HG03066 (cell line): ENCODE measurements around the gene PLCB1.
"Not testable (repeated sequence)": the region's sequence is repeated elsewhere in the genome, so short reads cannot be mapped to it uniquely, and the experiment has no call there.

Experiments
- ATAC-seq: cut with Tn5 transposase; IDR thresholded peaks from one replicate; pipeline ENCODE4 v1.9.1; 2021; ENCODE audit warnings: low read depth; ENCODE audit not compliant: unreplicated experiment

The PLCB1 gene

DNA sequence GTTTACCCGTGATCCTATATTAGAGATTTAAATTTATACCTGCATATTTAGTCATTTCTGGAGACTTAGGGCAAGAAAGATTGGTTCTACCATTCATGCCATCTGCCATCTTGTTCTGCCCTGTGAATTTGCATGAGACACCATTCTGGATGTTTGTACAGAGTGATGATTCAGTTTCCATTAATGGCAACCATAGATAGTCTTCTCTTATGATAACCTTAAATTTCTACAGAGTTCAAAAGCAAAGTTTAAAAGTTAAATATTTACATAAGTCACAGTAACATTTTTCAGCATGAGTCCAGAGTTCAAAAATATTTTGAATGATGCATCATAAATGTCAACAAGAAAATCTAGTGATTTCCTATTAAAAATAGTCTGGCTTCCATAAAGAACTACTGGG, 23.2 kb downstream of the PLCB1 start:
- ATAC-seq, result no peak

DNA sequence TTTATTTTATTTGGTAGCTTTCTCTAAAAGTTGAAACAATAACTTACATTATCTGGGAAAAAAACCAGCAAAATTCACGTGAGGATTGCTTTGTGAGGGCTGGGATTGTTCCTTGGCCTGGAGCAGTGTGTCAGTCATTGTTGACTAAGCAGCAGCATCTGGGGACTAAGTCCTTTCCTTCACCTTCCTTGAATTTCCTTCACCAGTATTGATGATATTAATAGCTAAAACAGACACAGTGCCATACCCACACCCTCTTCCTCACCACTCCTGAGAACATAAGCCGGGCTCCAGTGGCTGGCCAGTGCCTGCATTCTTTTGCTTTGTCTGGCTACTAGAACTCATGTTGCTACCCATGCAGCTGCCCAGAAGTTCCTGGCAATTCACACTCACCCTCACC, 23.7 kb downstream of the PLCB1 start:
- ATAC-seq, result no peak

DNA sequence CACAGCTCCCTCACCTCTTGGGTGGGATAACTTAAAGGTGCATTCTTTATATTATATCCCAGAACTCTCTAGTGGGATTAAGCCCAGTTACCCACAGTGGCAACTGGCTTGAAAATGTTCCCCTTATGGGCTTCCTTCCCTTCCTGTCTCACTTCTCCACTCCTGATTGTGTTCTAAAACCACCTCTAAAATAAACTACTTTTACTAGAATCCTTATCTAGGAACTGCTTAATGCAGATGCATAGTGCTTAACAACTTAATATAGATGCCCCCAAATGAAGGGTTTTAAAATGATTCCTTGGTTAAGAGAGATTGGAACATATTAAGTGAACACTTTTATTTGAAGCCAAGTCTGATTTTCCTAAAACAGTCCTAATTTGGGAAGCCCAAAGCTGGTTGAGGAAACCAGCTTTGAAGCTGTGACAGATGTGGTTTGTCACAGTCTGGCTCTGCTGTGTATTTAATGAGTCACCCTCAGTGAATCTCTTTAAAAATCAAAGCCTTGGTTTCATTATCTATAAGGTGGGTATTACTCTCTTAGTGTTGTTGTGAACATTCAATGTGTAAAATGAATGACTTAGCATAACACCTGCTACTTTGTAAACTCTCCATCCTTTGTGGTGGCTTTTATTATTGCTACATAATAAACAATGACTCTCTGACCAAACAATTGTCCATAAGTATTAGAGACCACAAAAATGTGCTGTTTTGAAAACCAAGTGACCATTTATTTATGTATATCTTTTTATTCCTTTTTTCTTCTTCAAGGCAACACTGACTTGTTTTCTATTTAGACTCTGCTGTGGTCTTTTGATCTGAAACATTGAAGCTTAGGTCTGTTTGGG, 24.4 kb downstream of the PLCB1 start:
- ATAC-seq, result peak; percentile 52

DNA sequence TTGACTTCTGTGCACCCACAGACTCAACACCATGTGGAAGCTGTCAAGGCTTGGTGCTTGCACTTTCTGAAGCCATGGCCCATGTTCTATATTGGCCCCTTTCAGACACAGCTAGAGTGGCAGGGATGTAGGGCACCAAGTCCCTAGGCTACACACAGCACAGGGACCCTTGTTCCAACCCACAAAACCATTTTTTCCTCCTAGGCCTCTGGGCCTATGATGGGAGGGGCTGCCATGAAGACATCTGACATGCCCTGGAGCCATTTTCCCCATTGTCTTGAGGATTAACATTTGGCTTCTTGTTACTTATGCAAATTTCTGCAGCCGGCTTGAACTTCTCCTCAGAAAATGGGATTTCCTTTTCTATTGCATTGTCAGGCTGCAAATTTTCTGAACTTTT, 27.2 kb downstream of the PLCB1 start:
- not testable (repeated sequence) for ATAC-seq

DNA sequence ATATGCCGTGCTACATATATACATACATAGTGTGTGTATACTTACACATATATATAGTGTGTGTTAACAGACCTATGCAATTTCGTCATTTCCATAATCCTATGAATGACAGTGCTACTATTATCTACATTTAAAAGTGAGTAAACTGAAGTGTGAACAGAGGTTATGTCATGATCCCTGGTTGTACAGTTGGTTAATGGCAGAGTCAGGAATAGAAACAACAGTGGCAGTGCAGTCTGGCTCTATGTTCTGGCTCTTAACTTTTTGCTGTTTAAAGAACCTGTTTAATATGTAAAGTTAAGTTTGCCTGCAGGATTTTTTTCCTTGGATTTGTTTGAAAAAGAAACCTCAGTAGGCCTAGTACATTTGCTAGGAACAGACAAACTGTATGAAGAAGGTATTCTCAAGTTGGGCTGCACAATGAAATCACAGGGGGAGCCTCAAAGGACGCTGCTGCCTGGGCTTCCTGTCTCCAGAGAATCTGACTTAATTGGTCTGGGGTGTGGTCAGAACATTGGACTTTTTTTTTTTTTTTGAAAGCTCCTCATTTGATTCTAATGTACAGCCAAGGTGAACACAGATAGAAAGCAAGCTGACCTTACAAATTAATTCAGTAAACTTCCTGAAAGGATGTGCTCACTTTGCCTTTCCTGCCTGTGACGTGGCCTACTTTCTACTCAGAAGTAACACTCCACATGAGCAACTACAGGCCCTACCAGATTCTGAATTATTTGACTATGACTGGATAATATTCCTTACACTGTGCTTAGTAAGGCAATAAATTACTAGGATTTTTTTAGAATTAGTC, 29.4 kb downstream of the PLCB1 start:
- no peak for ATAC-seq

DNA sequence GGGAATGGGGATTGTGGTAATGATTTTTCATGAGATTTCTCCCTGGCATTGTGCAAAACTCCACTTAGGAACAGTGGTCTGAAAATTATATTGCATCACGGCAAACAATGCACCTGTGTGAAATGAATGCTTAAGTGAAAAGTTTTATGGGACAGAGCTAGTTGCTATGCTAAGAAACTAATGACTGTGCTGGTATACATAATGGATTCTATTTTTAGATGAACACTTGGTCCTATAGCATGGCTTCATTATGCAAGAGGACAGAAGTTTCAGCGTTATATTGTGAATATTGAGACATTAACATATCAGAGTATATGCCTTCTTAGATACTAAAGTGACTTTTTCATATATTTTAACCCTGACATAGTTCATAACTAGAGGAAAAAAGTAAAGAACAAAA, 30.5 kb downstream of the PLCB1 start:
- ATAC-seq, result no peak

DNA sequence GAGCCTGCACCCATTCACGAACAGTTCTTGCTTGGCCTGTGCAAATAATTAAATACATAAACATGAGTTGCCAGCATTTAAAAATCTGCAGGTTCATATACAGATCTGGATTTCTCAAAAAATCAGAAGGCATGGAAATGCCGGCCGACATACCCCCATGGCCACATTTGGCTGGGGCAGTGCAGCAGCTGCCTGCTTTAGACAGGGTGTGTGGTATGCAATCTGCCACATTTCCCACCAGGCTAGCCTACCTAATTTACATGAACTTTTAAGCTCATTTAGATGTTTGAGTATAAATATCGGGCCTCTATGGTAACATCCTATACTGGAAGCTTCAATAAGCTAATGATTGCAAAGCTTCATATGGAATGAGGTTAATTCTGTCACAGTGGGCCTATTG, 31.5 kb downstream of the PLCB1 start:
- ATAC-seq, result no peak

DNA sequence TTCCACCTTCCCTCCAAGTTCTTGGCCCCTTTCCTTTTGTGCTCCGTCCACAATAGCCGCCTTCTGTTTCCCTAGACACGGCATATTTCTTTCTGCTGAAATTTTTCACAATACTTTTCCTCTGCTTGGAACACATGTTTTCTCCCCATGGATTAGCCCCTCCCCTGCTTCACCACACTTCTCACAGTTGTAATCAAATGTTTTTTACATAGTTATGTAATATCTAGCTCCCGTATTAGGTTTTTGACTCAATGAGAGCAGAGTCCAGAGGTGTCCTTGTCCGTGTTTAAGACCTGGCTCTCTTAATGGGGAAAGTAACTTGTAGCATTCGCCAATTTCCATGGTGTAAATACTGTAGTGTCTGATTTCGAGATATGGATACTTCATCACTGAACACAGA, 34.7 kb downstream of the PLCB1 start:
- no peak for ATAC-seq

DNA sequence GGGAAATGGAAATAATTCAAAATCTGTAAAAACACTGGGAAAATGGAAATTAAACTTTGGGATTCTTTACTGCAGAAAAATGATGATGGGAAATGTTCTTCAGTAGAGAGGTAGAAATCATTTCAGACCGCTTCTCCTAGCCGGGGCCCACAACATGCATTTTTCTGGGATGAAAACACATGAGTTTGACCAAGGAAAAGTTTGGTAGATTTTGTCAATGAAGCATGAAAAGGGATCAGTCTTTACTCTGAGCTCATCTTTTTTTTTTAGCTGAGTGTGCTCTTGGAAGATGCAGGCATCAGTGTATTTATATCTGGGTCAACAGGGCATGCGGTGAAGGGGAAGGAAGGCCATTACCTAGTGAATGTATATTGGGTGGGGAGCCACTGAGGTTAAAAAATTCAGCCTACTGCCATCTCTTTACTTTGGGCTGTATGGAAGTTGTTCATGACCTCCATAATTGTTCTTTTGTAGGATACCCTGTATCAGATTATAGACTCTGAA, 36.8 kb downstream of the PLCB1 start:
- no peak for ATAC-seq

DNA sequence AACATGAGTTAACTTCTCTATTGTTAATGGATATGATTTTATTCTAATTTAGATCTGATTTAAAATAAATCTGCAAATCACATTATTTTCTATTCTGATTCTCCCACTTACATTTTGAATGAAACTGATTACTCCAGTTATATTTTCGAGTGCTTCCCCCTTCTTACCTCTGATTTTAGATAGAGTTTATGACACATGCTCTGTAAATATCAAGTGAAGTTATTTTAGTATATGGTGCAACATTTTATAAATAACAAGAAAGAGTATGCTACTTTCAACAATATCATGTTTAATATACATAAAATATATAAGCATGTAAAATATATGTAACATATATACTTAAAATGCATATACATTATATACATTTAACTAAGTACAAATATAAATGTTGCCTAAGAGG, 38.9 kb downstream of the PLCB1 start:
- ATAC-seq, result no peak

DNA sequence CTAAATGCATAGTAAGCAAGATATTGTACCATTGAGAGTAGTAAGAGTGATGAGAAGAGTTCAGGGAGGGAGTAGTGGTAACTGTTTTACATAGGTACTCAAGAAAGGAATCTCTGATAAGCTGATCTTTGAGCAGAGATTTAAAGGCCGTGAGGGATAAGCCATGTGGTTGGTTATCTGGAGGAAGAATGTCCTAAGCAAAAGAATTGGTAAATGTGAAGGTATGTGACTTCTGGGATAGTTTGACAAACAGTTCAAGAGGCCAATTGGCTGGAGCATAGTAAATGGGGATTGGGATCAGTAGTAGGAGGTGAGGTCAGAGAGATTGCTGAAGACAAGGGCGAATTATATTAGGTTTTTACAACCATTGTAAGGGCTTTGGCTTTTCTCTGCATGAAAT, 40.1 kb downstream of the PLCB1 start:
- ATAC-seq, result no peak

DNA sequence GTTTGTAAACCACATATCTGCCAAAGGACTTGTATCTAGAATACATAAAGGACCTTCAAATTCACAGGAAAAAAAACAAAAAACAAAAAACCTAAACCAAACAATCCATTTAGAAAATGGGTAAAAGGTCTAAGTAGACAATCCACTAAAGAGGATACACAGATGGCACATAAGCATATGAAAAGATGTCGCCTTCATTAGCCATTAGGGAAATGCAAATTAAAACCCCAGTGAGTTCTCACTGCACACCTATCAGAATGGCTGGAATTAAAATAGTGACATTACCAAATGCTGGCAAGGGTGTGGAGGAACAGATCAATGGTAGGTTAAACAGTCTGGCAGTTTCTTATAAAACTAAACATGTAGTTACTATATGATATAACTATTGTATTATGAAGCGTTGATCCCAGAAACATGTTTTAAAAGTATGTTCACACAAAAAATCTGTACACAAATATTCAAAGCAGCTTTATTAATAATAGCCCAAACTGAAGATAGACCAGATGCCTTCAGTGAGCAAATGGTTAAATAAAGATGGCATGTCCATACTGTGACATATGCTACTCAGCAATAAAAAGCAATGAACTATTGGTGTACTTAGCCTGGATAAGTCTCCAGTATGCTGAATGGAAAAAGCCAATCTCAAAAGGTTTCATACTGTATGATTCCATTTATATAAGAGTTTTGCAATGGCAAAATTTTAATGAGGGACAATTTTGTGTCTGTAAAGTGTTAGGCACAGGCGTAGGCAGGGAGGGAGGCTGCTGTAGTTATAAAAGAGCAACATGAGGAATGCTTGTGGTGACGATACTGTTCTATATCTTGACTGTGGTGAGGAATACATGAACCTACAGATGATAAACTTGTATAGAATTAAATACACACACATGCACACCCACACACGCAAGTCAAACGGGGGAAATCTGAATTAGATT, 43.9 kb downstream of the PLCB1 start:
- no peak for ATAC-seq

DNA sequence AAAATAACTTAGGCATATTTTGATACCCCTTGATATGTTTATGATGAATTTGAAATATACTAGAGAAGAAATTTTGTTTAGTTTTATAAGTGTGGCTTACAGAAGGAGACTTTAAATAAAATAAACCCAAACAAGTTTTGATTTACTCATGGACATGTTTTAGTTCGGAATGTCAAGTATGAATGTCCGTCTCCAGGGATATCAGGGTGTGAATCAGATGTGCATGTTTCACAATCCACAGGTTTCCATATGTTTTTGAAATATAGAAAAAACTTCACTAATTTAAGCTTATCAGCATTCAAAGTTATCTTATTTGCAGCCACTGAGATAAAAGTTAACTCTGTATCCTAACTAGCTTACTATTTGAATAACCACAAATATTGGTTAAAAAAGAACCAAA, 51.5 kb downstream of the PLCB1 start:
- no peak for ATAC-seq

DNA sequence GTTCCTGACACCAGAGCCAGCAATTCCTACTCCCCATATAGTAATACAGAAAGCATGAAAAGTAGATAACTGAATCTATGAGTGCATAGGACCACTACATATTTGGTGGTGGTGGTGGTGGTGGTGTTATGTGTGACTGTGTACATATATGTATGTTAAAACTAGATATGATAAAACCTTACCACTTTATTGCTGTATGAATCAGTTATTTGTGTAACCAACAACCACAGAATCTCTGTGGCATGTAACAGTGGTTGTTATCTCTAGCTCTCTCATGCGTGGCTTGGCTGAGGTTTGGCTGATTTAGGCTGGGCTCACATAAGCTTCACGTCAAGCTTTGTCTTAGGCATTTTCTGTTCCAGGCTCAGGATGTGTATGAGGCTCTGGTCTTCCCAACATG, 55.7 kb downstream of the PLCB1 start:
- ATAC-seq, result no peak

DNA sequence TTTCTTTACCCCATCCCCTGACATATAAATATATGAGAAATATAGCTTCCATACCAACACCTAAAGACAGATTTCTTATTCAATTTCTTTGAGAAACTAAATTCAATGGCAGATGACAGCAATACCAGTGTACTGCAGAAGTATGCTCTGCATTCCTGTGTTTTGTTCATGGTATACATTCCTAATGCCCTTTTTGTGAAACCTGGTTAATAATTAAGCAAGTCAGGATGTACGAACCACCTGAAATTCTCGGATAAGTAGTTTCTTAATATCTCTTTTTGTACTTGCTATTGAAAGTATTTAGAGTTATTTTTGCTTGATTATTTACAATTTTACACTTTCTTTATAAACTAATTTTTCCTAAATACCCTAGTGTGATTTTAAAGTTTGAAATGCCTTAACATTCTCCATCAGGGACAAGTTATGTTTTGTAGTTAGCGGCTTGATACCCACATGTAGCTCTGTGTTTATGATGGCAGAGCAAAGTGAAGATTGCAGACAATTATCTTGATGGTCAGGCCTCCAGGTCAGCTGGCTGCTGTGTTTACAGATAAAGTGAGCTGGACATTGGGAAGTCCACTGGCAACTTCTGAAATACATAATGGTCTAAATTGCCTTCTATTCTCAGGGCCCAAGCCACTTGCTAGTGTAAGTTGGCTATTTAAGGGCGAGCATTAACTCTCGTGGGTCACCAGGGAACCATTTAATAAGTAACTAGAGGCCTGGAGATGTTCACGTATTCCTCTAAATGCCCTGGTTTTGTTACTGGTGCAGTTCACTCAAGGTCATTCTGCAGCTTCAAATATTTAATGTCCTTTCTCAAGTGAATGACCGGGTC, 58.2 kb downstream of the PLCB1 start:
- no peak for ATAC-seq

DNA sequence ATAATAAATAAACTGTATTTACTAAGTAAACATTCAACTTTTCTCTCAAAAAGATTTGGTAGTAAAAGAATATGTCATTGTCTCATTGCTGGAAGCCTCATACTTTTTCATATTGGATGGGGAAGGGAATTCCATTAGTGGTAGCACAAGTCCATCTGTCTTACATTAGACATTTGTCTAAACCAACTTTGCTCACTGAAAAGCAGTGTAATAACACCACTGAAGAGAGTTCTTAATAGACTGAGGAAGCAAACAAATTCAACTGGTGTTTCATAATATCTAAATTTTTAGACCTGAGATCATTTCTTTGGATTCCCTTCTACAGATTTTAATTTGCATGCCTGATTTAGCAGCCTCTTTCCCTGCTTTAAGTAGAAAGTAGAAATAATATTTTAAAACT, 62.7 kb downstream of the PLCB1 start:
- no peak for ATAC-seq

DNA sequence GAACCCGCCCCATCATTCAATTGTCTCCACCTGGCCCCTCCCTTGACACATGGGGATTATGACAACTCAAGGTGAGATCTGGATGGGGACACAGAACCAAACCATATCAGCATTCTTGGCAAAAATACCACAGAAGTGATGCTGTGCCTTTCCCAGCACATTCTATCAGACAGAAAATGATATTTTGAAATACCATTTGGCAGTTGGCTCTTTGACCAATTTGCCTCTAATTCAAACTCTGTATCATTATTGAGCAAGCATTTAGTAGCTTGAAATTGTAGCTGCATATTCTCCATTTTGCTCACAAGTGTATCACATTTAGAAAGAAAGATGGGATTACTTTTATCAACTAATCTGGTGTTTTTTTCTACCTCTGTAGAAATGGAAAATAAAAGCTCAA, 64.0 kb downstream of the PLCB1 start:
- no peak for ATAC-seq

DNA sequence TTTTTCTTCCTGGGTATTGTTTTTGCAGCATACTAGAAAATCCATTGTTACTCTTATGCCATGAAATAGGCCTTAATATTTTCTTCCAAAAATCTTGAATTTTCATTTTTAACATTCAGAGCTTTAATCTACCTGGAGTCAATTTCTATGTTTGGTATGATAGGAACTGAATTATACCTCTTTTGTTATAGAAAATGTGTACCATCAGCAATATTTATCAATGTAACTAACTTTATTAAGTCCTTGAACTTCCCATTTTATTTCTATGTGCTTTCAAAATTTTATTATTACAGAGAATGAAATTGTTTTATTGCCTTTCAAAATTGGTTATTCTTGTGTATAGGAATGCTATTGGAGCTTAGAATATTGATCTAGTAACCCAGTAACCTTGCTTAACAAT, 68.2 kb downstream of the PLCB1 start:
- ATAC-seq, result no peak

DNA sequence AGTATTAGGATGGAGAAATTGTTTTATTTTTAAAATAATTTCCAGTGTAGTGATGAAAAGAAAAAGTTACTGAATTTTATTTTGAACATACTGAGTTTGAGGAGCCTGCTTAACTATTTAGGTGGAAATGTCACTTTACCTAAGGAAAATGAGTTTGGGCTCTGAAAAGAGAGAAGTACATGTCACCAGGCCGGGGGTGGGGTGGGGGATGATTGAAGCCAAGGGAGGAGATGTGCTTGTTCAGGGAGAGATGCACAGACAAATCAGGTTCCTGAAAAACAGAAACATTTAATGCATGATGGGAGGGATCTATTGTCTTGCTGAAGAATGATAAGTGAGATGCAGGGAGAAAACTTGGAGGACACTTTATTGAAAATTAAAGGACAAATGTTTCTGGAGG, 71.3 kb downstream of the PLCB1 start:
- no peak for ATAC-seq

DNA sequence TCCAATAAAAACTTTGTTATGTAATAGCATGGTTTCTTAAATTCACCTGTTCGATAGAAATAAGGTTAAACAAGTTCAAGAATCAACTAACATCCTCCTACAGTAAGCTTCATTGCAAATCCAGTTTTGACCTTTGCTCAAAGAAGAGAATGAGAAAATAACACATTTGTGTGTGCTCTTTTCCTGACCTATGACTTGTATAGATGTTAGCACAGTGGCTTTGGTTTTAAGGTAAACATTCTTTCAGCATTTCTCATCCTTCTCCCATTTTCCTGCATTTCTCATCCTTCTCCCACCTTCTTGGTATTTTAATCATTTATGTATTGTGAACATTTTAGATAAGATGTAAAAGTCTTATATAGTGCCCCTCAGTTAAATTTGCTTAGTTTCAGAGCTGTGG, 73.9 kb downstream of the PLCB1 start:
- no peak for ATAC-seq
